UCSD-AML1 (cell line): ENCODE measurements around the gene SCRT2.
"Not testable (repeated sequence)": the region's sequence is repeated elsewhere in the genome, so short reads cannot be mapped to it uniquely, and the experiment has no call there.

ENCODE experiments used
- DNase-seq: peaks from one replicate; lab custom pipeline; 2025; ENCODE audit not compliant: unreplicated experiment; lab: John Stamatoyannopoulos, UW

SCRT2 gene

GRCh38 chr20:675453-676314 is at the start of gene SCRT2:
TSS of gene SCRT2 (minus strand) at chr20:675802. CDS start at chr20:675601, 201 bp downstream.
- peak; percentile 75 for DNase-seq

DNA sequence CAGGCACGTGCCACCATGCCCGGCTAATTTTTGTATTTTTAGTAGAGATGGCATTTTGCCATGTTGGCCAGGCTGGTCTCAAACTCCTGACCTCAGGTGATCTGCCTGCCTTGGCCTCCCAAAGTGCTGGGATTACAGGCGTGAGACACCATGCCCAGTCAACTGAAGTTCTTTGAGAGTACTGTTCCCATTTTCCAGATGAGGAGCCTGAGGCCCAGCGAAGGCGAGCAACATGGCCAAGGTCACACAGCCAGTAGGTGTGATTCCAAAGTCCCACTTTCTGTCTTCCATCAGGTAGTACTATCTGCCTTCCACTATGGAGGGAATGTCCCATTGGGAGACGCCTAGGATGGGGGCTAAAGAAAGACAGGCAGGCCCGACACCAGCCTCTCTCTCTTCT is 49.2 kb upstream of the SCRT2 start:
- not testable (repeated sequence) for DNase-seq

DNA sequence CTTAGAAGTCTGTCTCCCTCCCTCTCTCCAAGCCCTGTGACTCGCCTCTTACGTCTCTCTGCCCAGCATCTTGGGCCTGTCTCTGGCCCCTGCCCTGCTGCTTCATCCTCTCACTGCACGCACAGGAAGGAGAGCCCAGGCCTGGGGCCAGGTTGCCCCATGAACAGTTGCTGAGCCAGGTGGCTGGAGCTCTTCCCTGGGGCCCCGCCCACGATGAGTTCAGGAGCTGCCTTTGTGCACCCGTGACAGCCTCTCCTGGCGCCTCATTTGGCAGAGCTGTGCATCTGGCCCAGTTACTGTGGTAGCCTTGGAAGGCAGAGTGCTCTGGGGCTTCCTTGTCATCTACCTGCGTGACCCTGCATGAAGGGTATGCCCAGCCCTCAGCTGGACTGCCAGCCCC is 48.2 kb upstream of the SCRT2 start:
- no peak for DNase-seq

- DNase-seq, result no peak
Observed at GRCh38 chr20:722822-723644, 47.4 kb upstream of the SCRT2 start.

DNA sequence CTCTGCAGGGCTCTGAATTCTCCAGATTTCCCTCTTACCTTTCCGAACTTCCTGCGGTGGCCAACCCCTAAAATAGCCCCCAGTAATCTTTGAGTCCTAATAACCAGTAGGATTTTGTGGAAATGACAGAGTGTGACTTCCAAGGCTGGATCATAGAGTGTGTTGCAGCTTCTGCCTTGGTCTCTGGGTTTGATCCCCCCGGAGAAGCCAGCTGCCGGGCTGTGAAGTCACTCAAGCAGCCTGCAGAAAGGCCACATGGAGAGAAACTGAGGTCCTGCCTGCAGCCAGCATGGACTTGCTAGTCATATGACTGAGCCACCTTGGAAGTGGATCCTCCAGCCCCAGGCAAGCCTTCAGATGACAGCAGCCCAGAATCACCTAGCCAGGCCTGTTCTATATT is 46.3 kb upstream of the SCRT2 start:
- DNase-seq, result no peak

DNA sequence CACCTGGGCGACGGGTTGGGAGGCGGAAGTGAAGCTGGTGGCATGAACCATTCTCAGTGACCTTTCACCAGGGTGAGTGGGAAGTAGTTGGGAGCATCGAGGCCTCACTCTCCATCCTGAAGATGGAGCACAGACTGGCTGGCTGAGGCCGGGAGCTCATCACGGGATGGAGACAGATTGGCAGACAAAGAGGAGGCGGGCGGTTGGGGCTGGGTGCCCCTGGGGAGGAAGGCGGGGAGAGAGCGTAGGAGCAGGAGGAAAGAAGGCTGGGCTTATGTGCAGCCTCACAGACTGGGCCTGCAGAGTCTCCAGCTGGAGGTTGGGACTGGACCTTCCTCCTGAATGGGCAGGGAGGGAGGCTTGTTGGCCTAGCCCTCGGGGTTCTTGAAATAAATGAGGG is 44.2 kb upstream of the SCRT2 start:
- no peak for DNase-seq

GRCh38 chr20:719068-719467 is 43.5 kb upstream of the SCRT2 start:
- no peak for DNase-seq

- DNase-seq, result no peak
Observed at GRCh38 chr20:717832-718231, 42.2 kb upstream of the SCRT2 start.

DNA sequence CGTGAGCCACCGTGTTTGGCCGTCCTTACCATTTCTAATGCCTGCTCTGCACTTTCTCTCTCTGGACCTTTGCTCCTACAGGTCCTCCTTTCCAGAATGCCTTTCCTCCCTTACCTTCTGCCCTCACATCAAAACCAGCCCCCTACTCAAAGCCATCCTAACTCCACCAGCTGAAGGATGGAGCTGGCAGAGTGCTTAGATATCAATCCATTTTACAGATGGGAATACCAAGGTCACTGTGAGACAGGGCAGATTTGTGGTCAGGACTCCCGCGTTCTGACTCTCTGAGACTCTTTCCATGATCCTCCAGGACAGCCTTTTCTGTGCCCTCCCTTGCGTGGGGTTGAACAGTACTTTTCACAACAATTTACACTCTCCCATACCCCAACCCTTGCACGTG is 41.7 kb upstream of the SCRT2 start:
- DNase-seq, result no peak

GRCh38 chr20:714453-714852 is 38.9 kb upstream of the SCRT2 start:
- DNase-seq, result no peak

- no peak for DNase-seq
Observed at GRCh38 chr20:711576-711975, 36.0 kb upstream of the SCRT2 start.

GRCh38 chr20:710780-711450 is 35.3 kb upstream of the SCRT2 start:
- DNase-seq, result no peak

DNA sequence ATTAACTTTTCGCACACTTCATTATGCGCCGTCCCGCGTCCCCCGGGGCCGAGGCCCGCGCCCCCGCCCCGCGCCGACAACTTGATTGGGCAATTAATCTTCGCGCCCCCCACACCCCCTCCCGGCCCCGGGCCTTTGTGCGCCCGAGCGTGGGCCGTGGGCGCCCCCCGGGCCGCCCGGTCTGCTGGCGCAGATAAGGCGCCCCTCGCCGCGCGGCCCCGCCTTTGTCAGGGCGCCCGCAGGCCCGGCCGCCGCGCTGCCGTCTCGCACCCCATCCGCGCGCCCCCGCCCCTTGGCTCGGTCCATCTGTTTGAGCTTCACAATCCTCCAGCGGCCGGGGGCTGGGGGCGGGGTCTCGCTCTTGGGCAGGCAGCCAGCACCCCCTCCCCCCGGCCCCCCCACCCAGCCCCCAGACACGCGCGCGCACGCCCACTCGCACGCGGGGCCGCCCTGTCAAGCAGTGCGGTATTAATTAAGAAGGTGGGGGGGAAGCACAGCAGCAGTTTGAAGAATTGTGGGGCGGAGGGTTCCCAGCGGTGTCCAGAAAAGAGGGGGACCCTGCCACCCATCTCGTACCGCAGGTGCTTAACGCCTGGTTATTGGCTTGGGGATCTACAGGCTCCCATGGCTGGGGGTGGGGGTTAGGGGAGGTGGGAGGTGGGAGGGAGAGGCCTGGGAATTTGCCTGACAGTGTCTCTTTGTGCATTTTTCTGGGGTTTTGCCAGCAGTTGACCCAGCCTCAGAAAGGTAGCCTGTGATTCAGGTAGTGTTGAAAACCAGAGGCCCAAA is 34.6 kb upstream of the SCRT2 start:
- no peak for DNase-seq

DNA sequence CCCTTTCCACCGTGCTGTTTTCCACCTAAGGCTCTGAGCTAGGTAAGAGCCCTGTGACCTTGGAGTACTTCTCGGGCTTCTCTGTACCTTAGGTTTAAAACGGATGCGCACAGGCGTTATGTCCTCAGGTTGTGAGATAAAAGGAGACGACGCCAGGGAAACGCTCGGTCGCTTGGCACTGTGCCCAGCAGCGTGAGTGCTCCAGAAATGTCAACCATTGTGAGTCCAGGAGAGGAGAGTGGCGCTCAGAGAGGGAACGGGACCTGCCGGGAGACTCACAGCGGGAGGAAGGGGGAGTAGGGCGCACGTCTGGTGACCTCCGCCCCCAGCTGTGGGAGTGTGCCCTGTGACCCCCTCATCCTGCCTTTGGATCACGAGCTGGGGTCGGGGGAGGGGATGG is 33.8 kb upstream of the SCRT2 start:
- no peak for DNase-seq

GRCh38 chr20:708956-709355 is 33.4 kb upstream of the SCRT2 start:
- no peak for DNase-seq

- no peak for DNase-seq
Observed at GRCh38 chr20:707451-708110, 32.0 kb upstream of the SCRT2 start.

DNA sequence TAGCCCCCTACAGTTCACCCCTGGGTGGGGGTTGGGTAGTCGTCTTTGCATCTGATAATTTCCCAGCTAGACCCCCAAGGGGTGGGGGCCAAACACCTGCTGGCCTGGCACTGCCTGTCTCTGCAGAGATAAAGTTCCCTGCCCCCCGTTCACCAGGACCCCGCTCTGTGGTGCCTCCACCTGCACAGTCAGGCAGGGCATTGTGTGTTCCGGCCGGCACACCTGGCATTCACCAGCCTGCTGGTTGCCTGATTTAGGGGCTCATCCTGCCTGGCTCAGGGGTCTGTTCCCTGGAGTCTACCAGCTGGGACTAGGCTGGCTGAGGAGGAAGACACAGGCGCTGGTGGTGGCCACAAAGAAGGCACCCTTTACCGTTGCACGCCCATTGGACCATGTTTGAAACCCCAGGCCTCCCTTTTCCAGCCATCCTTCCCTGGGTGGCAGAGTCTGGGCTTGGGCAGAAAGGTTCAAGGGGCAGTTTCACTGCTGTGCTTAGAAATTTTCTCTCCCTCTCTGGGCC is 30.8 kb upstream of the SCRT2 start:
- DNase-seq, result no peak

DNA sequence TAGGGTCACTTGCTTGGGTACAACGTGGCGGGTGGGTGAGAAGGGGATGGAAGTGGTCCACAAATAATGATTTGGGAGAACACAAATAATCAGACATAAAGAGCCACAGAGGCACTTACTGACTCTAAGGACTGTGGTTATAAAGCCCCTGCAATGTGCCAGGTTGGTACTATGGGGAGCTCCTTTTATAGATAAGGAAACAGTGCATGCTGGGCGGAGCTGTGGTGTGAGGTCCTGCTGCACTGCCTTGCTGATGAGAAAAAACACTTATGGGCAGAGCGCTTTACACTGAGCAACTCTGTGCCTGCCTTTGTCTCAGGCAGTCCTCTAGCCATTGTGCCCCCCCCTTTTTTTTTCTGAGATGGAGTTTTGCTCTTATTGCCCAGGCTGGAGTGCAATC is 29.1 kb upstream of the SCRT2 start:
- no peak for DNase-seq

DNA sequence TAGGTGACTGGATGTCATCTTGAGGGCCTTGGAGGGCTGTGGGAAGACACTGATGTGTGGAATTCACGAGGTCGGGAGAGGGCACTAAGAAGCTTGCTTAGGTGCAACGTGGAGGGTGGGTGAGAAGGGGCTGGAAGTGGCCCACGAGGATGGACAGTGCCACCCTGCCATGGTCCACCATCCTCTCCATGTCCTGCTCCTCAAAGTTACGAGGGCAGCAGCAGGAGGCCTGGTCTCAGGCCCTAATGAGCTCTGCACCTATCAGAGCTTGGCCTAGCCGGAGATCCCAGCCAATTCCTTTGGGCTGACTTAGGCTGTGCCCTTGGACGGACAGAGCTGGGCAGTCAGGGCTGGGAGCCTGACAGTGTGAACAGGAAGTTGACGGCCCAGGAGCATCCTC is 27.8 kb upstream of the SCRT2 start:
- no peak for DNase-seq

GRCh38 chr20:703006-703405 is 27.4 kb upstream of the SCRT2 start:
- DNase-seq, result no peak
